ENCODE data around the gene LRRC25. TPM values are rescaled to one million over a fixed set of nuclear protein-coding genes. Genes with fewer than 3 reads are reported as not detected.

The LRRC25 gene
- total RNA-seq, 2 donors from 2014 or later: not detected

GRCh38 chr19:18348171-18348570 is 49.3 kb downstream of the LRRC25 start:
- Mint-ChIP-seq H3K9me3 (no peaks in the 10 kb centered on the region), H3K4me3 (no peak overlapping the region), H3K4me1 (peaks cover 6% of the 10 kb centered on the region), H3K36me3 (ENCODE audit: low read depth) (peaks cover 67% of the 10 kb centered on the region), H3K27me3 (no peaks in the 10 kb centered on the region), H3K27ac (no peak overlapping the region)
- no peak for ATAC-seq (replicated peaks)

GRCh38 chr19:18346091-18346490 is 51.3 kb downstream of the LRRC25 start:
- H3K4me3 Mint-ChIP-seq: no peak overlapping the region
- H3K4me1 Mint-ChIP-seq: peaks cover 10% of the 10 kb centered on the region
- no peaks in the 10 kb centered on the region for H3K9me3 Mint-ChIP-seq
- no peak for ATAC-seq (replicated peaks)
- H3K27ac Mint-ChIP-seq: no peak overlapping the region
- H3K36me3 Mint-ChIP-seq (ENCODE audit: low read depth): peaks cover 70% of the 10 kb centered on the region
- H3K27me3 Mint-ChIP-seq: no peaks in the 10 kb centered on the region

GRCh38 chr19:18345296-18345695 is 52.1 kb downstream of the LRRC25 start:
- Mint-ChIP-seq H3K36me3 (ENCODE audit: low read depth) (peaks cover 68% of the 10 kb centered on the region), H3K9me3 (no peaks in the 10 kb centered on the region), H3K27me3 (no peaks in the 10 kb centered on the region), H3K27ac (no peak overlapping the region), H3K4me1 (peaks cover 11% of the 10 kb centered on the region), H3K4me3 (no peak overlapping the region)
- ATAC-seq (replicated peaks): no peak

GRCh38 chr19:18344582-18344950 is 52.9 kb downstream of the LRRC25 start:
- Mint-ChIP-seq H3K4me1 (peaks cover 14% of the 10 kb centered on the region), H3K27me3 (no peaks in the 10 kb centered on the region), H3K4me3 (no peak overlapping the region), H3K27ac (no peak overlapping the region), H3K9me3 (no peaks in the 10 kb centered on the region), H3K36me3 (ENCODE audit: low read depth) (peaks cover 61% of the 10 kb centered on the region)
- ATAC-seq (replicated peaks): no peak

- H3K27ac Mint-ChIP-seq: no peak overlapping the region
- ATAC-seq (replicated peaks): no peak
- peak overlapping the region; percentile 82 for H3K4me3 Mint-ChIP-seq
- H3K9me3 Mint-ChIP-seq: no peaks in the 10 kb centered on the region
- peaks cover 39% of the 10 kb centered on the region for H3K36me3 Mint-ChIP-seq (ENCODE audit: low read depth)
- H3K27me3 Mint-ChIP-seq: no peaks in the 10 kb centered on the region
- H3K4me1 Mint-ChIP-seq: peaks cover 11% of the 10 kb centered on the region
Observed at GRCh38 chr19:18342090-18342632, 55.3 kb downstream of the LRRC25 start.

Other genes with a start within 250 kb of the LRRC25 start
- gene PIK3R2, start 244.5 kb downstream of the LRRC25 start, total RNA-seq: 10 to 100 TPM; 13.0 to 21.8 TPM
- gene IFI30, start 223.8 kb downstream of the LRRC25 start, total RNA-seq: 10 to 100 TPM; 51.7 to 81.1 TPM
- gene MPV17L2, start 204.4 kb downstream of the LRRC25 start, total RNA-seq: 10 to 100 TPM in 1 of 2 donors, 1 to 10 TPM in 1; 4.2 to 12.0 TPM
- 1 to 10 TPM; 7.2 to 9.5 TPM for gene RAB3A, start 193.6 kb downstream of the LRRC25 start, total RNA-seq
- gene PDE4C, start 171.2 kb downstream of the LRRC25 start, total RNA-seq: 1 to 10 TPM in 1 of 2 donors, under 1 TPM in 1; 0.95 to 1.4 TPM
- gene IQCN, start 123.2 kb downstream of the LRRC25 start, total RNA-seq: 1 to 10 TPM; 1.1 to 1.3 TPM
- gene JUND, start 116.0 kb downstream of the LRRC25 start, total RNA-seq: 100 to 1,000 TPM; 177 to 324 TPM
- 100 to 1,000 TPM; 176 to 252 TPM for gene LSM4, start 74.5 kb downstream of the LRRC25 start, total RNA-seq
- gene PGPEP1, start 57.0 kb downstream of the LRRC25 start, total RNA-seq: 10 to 100 TPM; 38.9 to 46.0 TPM
- gene GDF15, start 11.5 kb downstream of the LRRC25 start, total RNA-seq: under 1 TPM; 0.45 to 0.50 TPM
- gene SSBP4, start 21.8 kb upstream of the LRRC25 start, total RNA-seq: 100 to 1,000 TPM in 1 of 2 donors, 10 to 100 TPM in 1; 73.8 to 169 TPM
- 10 to 100 TPM; 15.9 to 22.0 TPM for gene ISYNA1, start 40.5 kb upstream of the LRRC25 start, total RNA-seq
- 10 to 100 TPM; 23.7 to 41.8 TPM for gene ELL, start 124.4 kb upstream of the LRRC25 start, total RNA-seq
- 100 to 1,000 TPM; 222 to 320 TPM for gene FKBP8, start 146.0 kb upstream of the LRRC25 start, total RNA-seq
- 100 to 1,000 TPM; 116 to 118 TPM for gene KXD1, start 160.2 kb upstream of the LRRC25 start, total RNA-seq
- 1,000 to 10,000 TPM; 1,569 to 1,681 TPM for gene UBA52, start 174.2 kb upstream of the LRRC25 start, total RNA-seq
- gene REX1BD, start 191.2 kb upstream of the LRRC25 start, total RNA-seq: 10 to 100 TPM; 36.3 to 46.6 TPM
- gene CRLF1, start 209.2 kb upstream of the LRRC25 start, total RNA-seq: not detected
- under 1 TPM in 1 of 2 donors, not detected in 1; 0.48 TPM for gene TMEM59L, start 215.2 kb upstream of the LRRC25 start, total RNA-seq
- gene KLHL26, start 239.4 kb upstream of the LRRC25 start, total RNA-seq: 10 to 100 TPM; 10.6 to 11.4 TPM

All from activated T-helper 17 cell treated with anti-CD3 and anti-CD28 coated beads, Interleukin-2, amount 50 U/mL, for 72 hours (primary cell).